Fibroblast of lung (primary cell): ENCODE data around the gene CHCHD5.
A peak's percentile ranks its signal among the peaks of the same experiment; 100 is the strongest.

Experiments
- CTCF ChIP-seq, 2 donors: IDR thresholded peaks in 1 of 2; conservative IDR thresholded peaks in 1 of 2; 1 replicate in 1 of 2; 2 replicates in 1 of 2; pipeline ENCODE4 v1.5.1; 2011 to 2012; ENCODE audit warnings: low read length in 2 of 2, control low read depth in 1 of 2, inconsistent platforms in 1 of 2, low read depth in 1 of 2, mild to moderate bottlenecking in 1 of 2
- EZH2 ChIP-seq: IDR thresholded peaks from 2 replicates; pipeline ENCODE4 v1.5.1; 2012; ENCODE audit warnings: low read length, control low read depth, mild to moderate bottlenecking; ENCODE audit errors: missing control alignments

GRCh38 chr2:112579241-112579640, 5.2 kb upstream of the CHCHD5 start:
- TF ChIP-seq CTCF (conservative IDR thresholded peaks at IDR 0.05 in 1 of 2, IDR thresholded peaks at IDR 0.05 in 1 of 2; ENCODE audit: low read depth in 1 of 2, low read length in 2 of 2) (peak in 1 of 2 donors; percentile 20), EZH2 (no peak)
